HCT116 (cell line): ENCODE data around the gene SYNPO2L. TPM values are rescaled to one million over a fixed set of nuclear protein-coding genes. Genes with fewer than 3 reads are reported as not detected.

Experiments used
- ATAC-seq: fragments of 200-7000 bp; cut with Tn5 transposase; 2 replicates; pipeline ENCODE4 v1.9.1; 2020; ENCODE audit warnings: mild to moderate bottlenecking, moderate library complexity
- BruUV-seq: library from RNA; stranded (reverse); fragments of 400-500 nt; replicated peaks from 2 replicates; lab custom pipeline; 2021; lab: Mats Ljungman, UMichigan
- CTCF ChIA-PET: fragments of 300-600 bp; sonication (Branson Sonifier 250); formaldehyde crosslinking; loops from one replicate; lab custom pipeline; 2021; ENCODE audit warnings: antibody characterized with exemption; lab: Charles Lee
- POLR2A ChIA-PET: fragments of 300-600, 350-600 bp; sonication (Branson Sonifier 250); formaldehyde crosslinking; loops from one replicate; lab custom pipeline; 2021; ENCODE audit warnings: antibody characterized with exemption; lab: Charles Lee
- RAD21 ChIA-PET, 2 experiments: fragments of 300-600 bp; sonication (Branson Sonifier 250); formaldehyde crosslinking; loops; one replicate each; lab custom pipeline; 2023; ENCODE audit warnings: low total read pairs in 2 of 2; ENCODE audit not compliant: uncharacterized antibody in 2 of 2, unreplicated experiment in 2 of 2, low non-redundant PET in 1 of 2; lab: Charles Lee
- DNase-seq: peaks from one replicate; pipeline ENCODE4 v3.0.0-alpha.2; 2010; ENCODE audit warnings: low read depth, low spot score
- H2AFZ ChIP-seq: fragments of 200-600 bp; shearing (Covaris generic), sonication (generic); 2 replicates; pipeline ENCODE4 v1.6.1; 2017; ENCODE audit warnings: low read depth, mixed run types, mixed read lengths, antibody characterized with exemption, low read length; ENCODE audit not compliant: poor library complexity, severe bottlenecking
- H3K27ac ChIP-seq: 2 replicates; pipeline ENCODE4 v1.5.1; 2012; ENCODE audit warnings: low read depth, low read length
- H3K27me3 ChIP-seq: fragments of 200-600 bp; sonication (generic); 2 replicates; pipeline ENCODE4 v1.6.1; 2016; ENCODE audit warnings: mixed run types, low read length, mixed read lengths; ENCODE audit not compliant: insufficient read depth
- H3K36me3 ChIP-seq, 2 experiments: fragments of 200-500 bp in 1 of 2; fragments of 200-600 bp in 1 of 2; sonication (Bioruptor generic) in 1 of 2; sonication (generic) in 1 of 2; 2 replicates each; pipeline versions ENCODE4 v1.5.1 to v1.6.1; 2014 to 2016; ENCODE audit warnings: low read length in 2 of 2, inconsistent platforms in 1 of 2, mixed read lengths in 1 of 2, mixed run types in 1 of 2; ENCODE audit not compliant: insufficient read depth in 2 of 2, control insufficient read depth in 1 of 2
- H3K4me1 ChIP-seq, 2 experiments: fragments of 200-600 bp in 1 of 2; sonication (generic) in 1 of 2; 2 replicates each; pipeline versions ENCODE4 v1.5.1 to v1.6.1; 2012 to 2017; ENCODE audit warnings: low read length in 2 of 2, inconsistent platforms in 1 of 2, mild to moderate bottlenecking in 1 of 2, mixed read lengths in 1 of 2, mixed run types in 1 of 2, moderate library complexity in 1 of 2; ENCODE audit not compliant: insufficient read depth in 2 of 2, control insufficient read depth in 1 of 2
- H3K4me2 ChIP-seq: fragments of 200-600 bp; sonication (generic); 2 replicates; pipeline ENCODE4 v1.6.1; 2017; ENCODE audit warnings: mixed run types, low read length, mixed read lengths
- H3K4me3 ChIP-seq, 2 experiments: fragments of 200-600 bp in 1 of 2; sonication (generic) in 1 of 2; replicated peaks in 1 of 2; 2 replicates each; pipeline ENCODE4 v1.5.1; 2011 to 2016; ENCODE audit warnings: low read length in 2 of 2, control low read depth in 1 of 2, low read depth in 1 of 2, mild to moderate bottlenecking in 1 of 2, mixed read lengths in 1 of 2, mixed run types in 1 of 2
- H3K79me2 ChIP-seq: fragments of 200-600 bp; sonication (generic); 2 replicates; pipeline ENCODE4 v1.6.1; 2017; ENCODE audit warnings: mild to moderate bottlenecking, mixed run types, low read length, moderate library complexity, mixed read lengths; ENCODE audit not compliant: insufficient read depth
- H3K9ac ChIP-seq: fragments of 200-600 bp; sonication (generic); 2 replicates; pipeline ENCODE4 v1.6.1; 2016; ENCODE audit warnings: low read length, mixed read lengths
- H3K9me2 ChIP-seq: fragments of 200-600 bp; sonication (generic), shearing (Covaris generic); 2 replicates; pipeline ENCODE4 v1.6.1; 2017; ENCODE audit warnings: mixed run types, mild to moderate bottlenecking, moderate library complexity; ENCODE audit not compliant: insufficient read depth
- H3K9me3 ChIP-seq, 2 experiments: fragments of 200-500 bp in 1 of 2; fragments of 200-600 bp in 1 of 2; sonication (Bioruptor generic) in 1 of 2; sonication (generic) in 1 of 2; 2 replicates each; pipeline ENCODE4 v1.6.1; 2014 to 2017; ENCODE audit warnings: low read length in 2 of 2, mixed read lengths in 2 of 2, inconsistent platforms in 1 of 2, low read depth in 1 of 2, mild to moderate bottlenecking in 1 of 2, mixed run types in 1 of 2, moderate library complexity in 1 of 2; ENCODE audit not compliant: control insufficient read depth in 1 of 2, insufficient read depth in 1 of 2
- H4K20me1 ChIP-seq: fragments of 200-600 bp; sonication (generic), shearing (Covaris generic); 2 replicates; pipeline ENCODE4 v1.6.1; 2017; ENCODE audit warnings: mixed run types, mild to moderate bottlenecking, moderate library complexity; ENCODE audit not compliant: insufficient read depth
- ATF3 ChIP-seq: IDR thresholded peaks from 2 replicates; pipeline ENCODE4 v1.6.1; 2012
- CBX3 ChIP-seq: IDR thresholded peaks from 2 replicates; pipeline ENCODE4 v1.6.1; 2012; ENCODE audit warnings: low read depth
- CTCF ChIP-seq, 3 experiments: fragments of 200-600 bp in 1 of 3; sonication (generic) in 1 of 3; IDR thresholded peaks in 2 of 3; conservative IDR thresholded peaks in 1 of 3; 2 replicates each; pipeline ENCODE4 v1.5.1; 2012 to 2017; ENCODE audit warnings: low read depth in 2 of 3, low read length in 2 of 3, antibody characterized with exemption in 1 of 3, borderline replicate concordance in 1 of 3, control low read depth in 1 of 3, mild to moderate bottlenecking in 1 of 3, mixed read lengths in 1 of 3, mixed run types in 1 of 3, moderate library complexity in 1 of 3; ENCODE audit not compliant: insufficient read depth in 1 of 3
- EGR1 ChIP-seq: IDR thresholded peaks from 2 replicates; pipeline ENCODE4 v1.6.1; 2012; ENCODE audit warnings: low read depth
- ELF1 ChIP-seq: IDR thresholded peaks from 2 replicates; pipeline ENCODE4 v1.6.1; 2012; ENCODE audit warnings: low read depth, borderline replicate concordance
- EZH2 ChIP-seq: fragments of 200-600 bp; sonication (generic); IDR thresholded peaks from 2 replicates; pipeline ENCODE4 v1.6.1; 2017; ENCODE audit warnings: antibody characterized with exemption, mixed run types
- EZH2phosphoT487 ChIP-seq: fragments of 200-600 bp; IDR thresholded peaks from 2 replicates; pipeline ENCODE4 v1.6.1; 2018; ENCODE audit warnings: antibody characterized with exemption, borderline replicate concordance
- FOSL1 ChIP-seq: IDR thresholded peaks from 2 replicates; pipeline ENCODE4 v1.6.1; 2012; ENCODE audit warnings: low read depth
- JUND ChIP-seq: IDR thresholded peaks from 2 replicates; pipeline ENCODE4 v1.6.1; 2012
- MAX ChIP-seq: IDR thresholded peaks from 2 replicates; pipeline ENCODE4 v1.6.1; 2012
- POLR2AphosphoS5 ChIP-seq: IDR thresholded peaks from 2 replicates; pipeline ENCODE4 v1.6.1; 2011; ENCODE audit warnings: mild to moderate bottlenecking, low read depth, low read length, moderate library complexity
- RAD21 ChIP-seq: IDR thresholded peaks from 2 replicates; pipeline ENCODE4 v1.6.1; 2012; ENCODE audit warnings: low read depth, mild to moderate bottlenecking
- REST ChIP-seq: IDR thresholded peaks from 2 replicates; pipeline ENCODE4 v1.6.1; 2012; ENCODE audit warnings: low read depth
- SIN3A ChIP-seq: IDR thresholded peaks from 2 replicates; pipeline ENCODE4 v1.6.1; 2012; ENCODE audit warnings: low read depth
- SP1 ChIP-seq: IDR thresholded peaks from 2 replicates; pipeline ENCODE4 v1.6.1; 2012; ENCODE audit warnings: low read depth
- SRF ChIP-seq: IDR thresholded peaks from 2 replicates; pipeline ENCODE4 v1.6.1; 2012; ENCODE audit warnings: low read depth
- TCF7L2 ChIP-seq: IDR thresholded peaks from 2 replicates; pipeline ENCODE4 v1.7.0; 2011; ENCODE audit warnings: borderline replicate concordance, inconsistent platforms; ENCODE audit not compliant: insufficient read depth, insufficient read length; ENCODE audit errors: extremely low read depth
- YY1 ChIP-seq: IDR thresholded peaks from 2 replicates; pipeline ENCODE4 v1.6.1; 2011; ENCODE audit warnings: low read length, low read depth, moderate library complexity, mild to moderate bottlenecking; ENCODE audit not compliant: insufficient replicate concordance; ENCODE audit errors: extremely low read depth
- ZFX ChIP-seq: fragments of 450-650 bp; IDR thresholded peaks from 2 replicates; pipeline ENCODE4 v1.6.1; 2017
- ZNF274 ChIP-seq: fragments of 200-500 bp; sonication (Bioruptor generic); IDR thresholded peaks from 2 replicates; pipeline ENCODE4 v1.6.1; 2014; ENCODE audit warnings: mild to moderate bottlenecking, low read depth, low read length, inconsistent platforms
- intact Hi-C: fragments of 100-400 bp; cut with micrococcal nuclease; formaldehyde crosslinking; loops from 2 replicates; pipeline ENCODE4 v1.10.0; 2022
- total RNA-seq: library from RNA; stranded (reverse); gene quantifications from one replicate; pipeline ENCODE4 v1.2.1, GENCODE V29; 2021; ENCODE audit not compliant: unreplicated experiment

The SYNPO2L gene
- total RNA-seq, 1 experiment from 2014 or later: 0.10 TPM

GRCh38 chr10:73646598-73647041, 9.2 kb downstream of the SYNPO2L start:
- DNase-seq (no peak), ATAC-seq (no peak)
- H3K4me2 ChIP-seq: no peak overlapping the region
- no peak overlapping the region for H3K9ac ChIP-seq
- H3K36me3 ChIP-seq: no peaks in the 10 kb centered on the region
- H3K27ac ChIP-seq: no peak overlapping the region
- no peak overlapping the region for H3K4me3 ChIP-seq
- no peaks in the 10 kb centered on the region for H3K9me2 ChIP-seq
- peaks cover 0 to 11% of the 10 kb centered on the region in 2 experiments; a peak in 3 of 4 replicates for H3K4me1 ChIP-seq
- ChIA-PET CTCF (interaction anchor here (4.1 kb wide), 1 partner anchor 117 kb away, joined by 36 read pairs; no protein-coding TSS in a partner anchor), RAD21 (interaction anchor here in 1 of 2 experiments (0.5 kb wide), 1 partner anchor 115 kb away, joined by 3 read pairs; no protein-coding TSS in a partner anchor), POLR2A (interaction anchor here (0.6 kb wide), 1 partner anchor 1205 kb away, joined by 7 read pairs; no protein-coding TSS in a partner anchor)
- TF ChIP-seq ELF1: no peak
- no peak for TF ChIP-seq JUND
- no peak for TF ChIP-seq POLR2AphosphoS5
- no peak for TF ChIP-seq ZNF274
- TF ChIP-seq RAD21: no peak
- TF ChIP-seq CBX3: no peak
- TF ChIP-seq REST: no peak
- TF ChIP-seq YY1: no peak
- TF ChIP-seq ATF3: no peak
- no peak for TF ChIP-seq SP1
- no peak for TF ChIP-seq EZH2phosphoT487
- TF ChIP-seq FOSL1: no peak
- TF ChIP-seq SRF: no peak
- no peak for TF ChIP-seq EGR1
- no peak for TF ChIP-seq TCF7L2
- TF ChIP-seq SIN3A: no peak
- TF ChIP-seq EZH2: no peak
- TF ChIP-seq MAX: no peak
- TF ChIP-seq ZFX: no peak
- no peak for TF ChIP-seq CTCF (IDR thresholded peaks at IDR 0.05 in 2 of 3, conservative IDR thresholded peaks at IDR 0.05 in 1 of 3; ENCODE audit: borderline replicate concordance in 1 of 3, insufficient read depth in 1 of 3, low read depth in 2 of 3, low read length in 2 of 3)
- no peak overlapping the region for H2AFZ ChIP-seq
- no peaks in the 10 kb centered on the region for H4K20me1 ChIP-seq
- H3K79me2 ChIP-seq: no peaks in the 10 kb centered on the region
- 0 out of 2 replicates have a peak, but pooled peaks cover 4% of the 10 kb centered on the region for H3K27me3 ChIP-seq
- H3K9me3 ChIP-seq: no peaks in the 10 kb centered on the region
- no TSS peak for BruUV-seq
- intact Hi-C loops: no loop called here
